PC-3 (cell line): ENCODE measurements around the gene CALHM6. TPM values are rescaled to one million over a fixed set of nuclear protein-coding genes. Genes with fewer than 3 reads are reported as not detected.

Source experiments
- ATAC-seq: fragments of 200-7000 bp; cut with Tn5 transposase; 2 replicates; pipeline ENCODE4 v1.9.1; 2020; ENCODE audit warnings: mild to moderate bottlenecking, moderate library complexity
- BruUV-seq: library from RNA; stranded (reverse); fragments of 400-500 nt; replicated peaks from 2 replicates; lab custom pipeline; 2021; lab: Mats Ljungman, UMichigan
- CTCF ChIA-PET: fragments of 300-600 bp; sonication (Branson Sonifier 250); formaldehyde crosslinking; loops from one replicate; lab custom pipeline; 2022; ENCODE audit warnings: antibody characterized with exemption; lab: Charles Lee
- POLR2A ChIA-PET: fragments of 300-600 bp; sonication (Branson Sonifier 250); formaldehyde crosslinking; loops from one replicate; lab custom pipeline; 2022; ENCODE audit warnings: antibody characterized with exemption; ENCODE audit not compliant: unreplicated experiment; lab: Charles Lee
- DNase-seq: peaks from one replicate; pipeline ENCODE4 v3.0.0-alpha.2; 2015
- H2AFZ ChIP-seq: fragments of 300-600 bp; sonication (generic); 2 replicates; pipeline ENCODE4 v1.6.0; 2016; ENCODE audit warnings: antibody characterized with exemption, low read length
- H3F3A ChIP-seq: fragments of 300-600 bp; sonication (generic); one replicate; pipeline ENCODE4 v1.6.0; 2017; ENCODE audit warnings: antibody characterized with exemption, low read length, control low read depth, mild to moderate bottlenecking; ENCODE audit not compliant: unreplicated experiment
- H3K27ac ChIP-seq: fragments of 300-600 bp; sonication (generic); 2 replicates; pipeline ENCODE4 v1.5.1; 2016; ENCODE audit warnings: mild to moderate bottlenecking, low read length
- H3K27me3 ChIP-seq: fragments of 300-600 bp; sonication (generic); 2 replicates; pipeline ENCODE4 v1.6.1; 2016; ENCODE audit warnings: low read length, mixed read lengths
- H3K36me3 ChIP-seq: fragments of 300-600 bp; sonication (generic); 2 replicates; pipeline ENCODE4 v1.6.1; 2016; ENCODE audit warnings: low read depth, mixed run types, low read length, mixed read lengths
- H3K4me1 ChIP-seq: fragments of 300-600 bp; sonication (generic); 2 replicates; pipeline ENCODE4 v1.5.1; 2016; ENCODE audit warnings: low read length; ENCODE audit not compliant: insufficient read depth
- H3K4me2 ChIP-seq: fragments of 300-600 bp; sonication (generic); 2 replicates; pipeline ENCODE4 v1.6.0; 2016; ENCODE audit warnings: low read length
- H3K4me3 ChIP-seq: fragments of 300-600 bp; sonication (generic); 2 replicates; pipeline ENCODE4 v1.5.1; 2016; ENCODE audit warnings: mild to moderate bottlenecking, low read length, mixed read lengths
- H3K79me2 ChIP-seq: fragments of 300-600 bp; sonication (generic); 2 replicates; pipeline ENCODE4 v1.6.1; 2017; ENCODE audit warnings: low read length, mixed read lengths
- H3K9ac ChIP-seq: fragments of 300-600 bp; sonication (generic); 2 replicates; pipeline ENCODE4 v1.6.0; 2016; ENCODE audit warnings: mild to moderate bottlenecking, low read length
- H3K9me2 ChIP-seq: fragments of 300-600 bp; sonication (generic); replicated peaks from 2 replicates; pipeline ENCODE4 v1.6.1; 2016; ENCODE audit warnings: mixed run types, low read length, mixed read lengths
- H3K9me3 ChIP-seq: fragments of 300-600 bp; sonication (generic); 2 replicates; pipeline ENCODE4 v1.6.1; 2016; ENCODE audit warnings: low read length, mixed read lengths
- H4K20me1 ChIP-seq: fragments of 300-600 bp; sonication (generic); 2 replicates; pipeline ENCODE4 v1.6.1; 2016; ENCODE audit warnings: low read length, mixed read lengths
- EZH2 ChIP-seq: fragments of 300-600 bp; sonication (generic); IDR thresholded peaks from one replicate; pipeline ENCODE4 v1.6.1; 2017; ENCODE audit warnings: antibody characterized with exemption, mild to moderate bottlenecking, low read length; ENCODE audit not compliant: unreplicated experiment
- EZH2phosphoT487 ChIP-seq: fragments of 300-600 bp; sonication (generic); IDR thresholded peaks from 2 replicates; pipeline ENCODE4 v1.6.1; 2018; ENCODE audit warnings: mild to moderate bottlenecking, antibody characterized with exemption, low read length, borderline replicate concordance
- intact Hi-C: fragments of 100-400 bp; cut with micrococcal nuclease; formaldehyde crosslinking; loops from 2 replicates; pipeline ENCODE4 v1.9.0; 2023
- total RNA-seq: library from RNA; depleted of rRNA; stranded (reverse); fragments of >200 nt; gene quantifications from 2 replicates; pipeline ENCODE4 v1.2.3, GENCODE V29; 2014
- TF ChIP-seq, protein P1 (sequence below): fragments of 300-600 bp; sonication (generic); conservative IDR thresholded peaks from 2 replicates; pipeline ENCODE4 v1.5.1; 2017; ENCODE audit warnings: antibody characterized with exemption, low read depth, mild to moderate bottlenecking, low read length

CALHM6 gene
- total RNA-seq, 1 experiment from 2014 or later = not detected

DNA sequence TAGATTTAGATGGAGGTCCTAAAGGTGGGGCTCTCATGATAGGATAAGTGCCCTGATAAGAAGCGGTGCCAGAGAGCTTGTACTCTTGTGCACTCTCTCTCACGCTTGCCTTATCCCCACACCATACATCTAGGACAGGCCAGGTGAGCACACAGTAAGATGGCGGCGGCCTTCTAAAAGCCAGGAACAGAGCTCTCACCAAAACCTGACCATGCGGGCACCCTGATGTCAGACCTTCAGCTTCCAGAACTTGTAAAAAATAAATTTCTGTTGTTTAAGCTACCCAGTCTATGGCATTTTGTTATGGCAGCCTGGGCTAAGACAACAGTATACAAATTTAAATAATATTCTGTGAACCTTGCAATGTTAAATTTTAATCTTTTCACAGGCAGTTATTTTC, 40.8 kb upstream of the CALHM6 start:
- intact Hi-C loops = no loop called here
- H3K36me3 ChIP-seq = no peaks in the 10 kb centered on the region
- H3K27me3 ChIP-seq = no peaks in the 10 kb centered on the region
- no peaks in the 10 kb centered on the region for H3K79me2 ChIP-seq
- no peak for DNase-seq
- POLR2A ChIA-PET = no interaction called here
- CTCF ChIA-PET = no interaction called here
- H4K20me1 ChIP-seq = no peaks in the 10 kb centered on the region
- BruUV-seq = no TSS peak
- TF ChIP-seq EZH2 (no peak), EZH2phosphoT487 (no peak)
- TF ChIP-seq, protein P1, sequence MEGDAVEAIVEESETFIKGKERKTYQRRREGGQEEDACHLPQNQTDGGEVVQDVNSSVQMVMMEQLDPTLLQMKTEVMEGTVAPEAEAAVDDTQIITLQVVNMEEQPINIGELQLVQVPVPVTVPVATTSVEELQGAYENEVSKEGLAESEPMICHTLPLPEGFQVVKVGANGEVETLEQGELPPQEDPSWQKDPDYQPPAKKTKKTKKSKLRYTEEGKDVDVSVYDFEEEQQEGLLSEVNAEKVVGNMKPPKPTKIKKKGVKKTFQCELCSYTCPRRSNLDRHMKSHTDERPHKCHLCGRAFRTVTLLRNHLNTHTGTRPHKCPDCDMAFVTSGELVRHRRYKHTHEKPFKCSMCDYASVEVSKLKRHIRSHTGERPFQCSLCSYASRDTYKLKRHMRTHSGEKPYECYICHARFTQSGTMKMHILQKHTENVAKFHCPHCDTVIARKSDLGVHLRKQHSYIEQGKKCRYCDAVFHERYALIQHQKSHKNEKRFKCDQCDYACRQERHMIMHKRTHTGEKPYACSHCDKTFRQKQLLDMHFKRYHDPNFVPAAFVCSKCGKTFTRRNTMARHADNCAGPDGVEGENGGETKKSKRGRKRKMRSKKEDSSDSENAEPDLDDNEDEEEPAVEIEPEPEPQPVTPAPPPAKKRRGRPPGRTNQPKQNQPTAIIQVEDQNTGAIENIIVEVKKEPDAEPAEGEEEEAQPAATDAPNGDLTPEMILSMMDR = no peak
- H3K9ac ChIP-seq = no peak overlapping the region
- H3K9me3 ChIP-seq = no peaks in the 10 kb centered on the region
- H2AFZ ChIP-seq = no peak overlapping the region
- ATAC-seq = no peak
- no peaks in the 10 kb centered on the region for H3K9me2 ChIP-seq
- no peak overlapping the region for H3K4me2 ChIP-seq
- peaks cover 3% of the 10 kb centered on the region; the same call in 1 of the 2 replicates for H3K4me1 ChIP-seq
- no peaks in the 10 kb centered on the region for H3F3A ChIP-seq
- no peak overlapping the region for H3K4me3 ChIP-seq
- H3K27ac ChIP-seq = no peak overlapping the region

DNA sequence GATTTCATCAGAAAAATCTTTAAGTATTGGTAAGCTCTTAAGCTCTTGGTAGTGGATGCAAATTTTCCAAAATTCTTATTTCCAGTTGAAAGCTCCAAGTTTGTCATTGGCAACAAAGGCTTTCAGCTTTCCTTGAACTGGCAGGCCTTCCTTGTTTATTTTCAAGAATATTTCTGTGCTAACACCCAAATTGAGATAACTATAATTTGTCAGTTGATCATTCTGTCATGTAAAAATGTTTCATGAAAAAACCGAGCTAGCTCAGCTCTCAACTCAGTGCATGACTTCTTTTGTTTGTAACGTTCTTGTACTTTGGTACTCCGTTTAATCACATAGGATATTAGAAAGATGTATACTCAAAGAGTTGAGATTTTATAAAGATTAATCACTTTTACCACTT, 38.9 kb upstream of the CALHM6 start:
- Histone ChIP-seq H3K4me1 (peaks cover 3% of the 10 kb centered on the region; the same call in 1 of the 2 replicates), H4K20me1 (no peaks in the 10 kb centered on the region), H3K9me2 (no peaks in the 10 kb centered on the region), H2AFZ (no peak overlapping the region), H3K4me3 (no peak overlapping the region), H3K9me3 (no peaks in the 10 kb centered on the region), H3K27me3 (no peaks in the 10 kb centered on the region), H3K27ac (no peak overlapping the region), H3K4me2 (no peak overlapping the region), H3K9ac (no peak overlapping the region), H3K36me3 (no peaks in the 10 kb centered on the region), H3F3A (no peaks in the 10 kb centered on the region), H3K79me2 (no peaks in the 10 kb centered on the region)
- CTCF ChIA-PET = no interaction called here
- ATAC-seq = no peak
- intact Hi-C loops = no loop called here
- TF ChIP-seq EZH2phosphoT487 (no peak), EZH2 (no peak)
- TF ChIP-seq, protein P1 = no peak
- no TSS peak for BruUV-seq
- no peak for DNase-seq
- POLR2A ChIA-PET = no interaction called here

DNA sequence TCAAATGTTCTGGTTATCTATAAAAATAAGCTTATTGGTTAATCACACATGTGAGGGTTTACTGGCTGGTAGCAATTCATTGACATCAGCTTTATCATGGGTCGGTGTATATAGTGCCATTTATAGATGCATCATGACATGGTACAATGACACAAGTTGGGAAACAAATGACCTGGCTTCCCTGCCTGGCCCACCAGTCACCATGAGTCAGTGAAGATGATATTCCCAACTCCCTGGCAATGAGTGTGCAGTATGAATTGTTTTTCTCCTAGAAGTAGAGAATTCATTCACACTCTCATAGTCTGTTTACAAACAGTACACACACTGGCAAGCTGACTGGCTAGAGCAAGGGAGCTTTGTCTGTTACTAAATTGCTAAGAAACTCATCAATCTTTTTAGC, 37.2 kb upstream of the CALHM6 start:
- no TSS peak for BruUV-seq
- no peak overlapping the region for H3K27ac ChIP-seq
- H3K9me2 ChIP-seq = no peaks in the 10 kb centered on the region
- ATAC-seq = no peak
- CTCF ChIA-PET = no interaction called here
- no peaks in the 10 kb centered on the region for H3K36me3 ChIP-seq
- H3K27me3 ChIP-seq = no peaks in the 10 kb centered on the region
- H3K4me1 ChIP-seq = peaks cover 3% of the 10 kb centered on the region; the same call in 1 of the 2 replicates
- no peak overlapping the region for H3K4me3 ChIP-seq
- no peaks in the 10 kb centered on the region for H3F3A ChIP-seq
- no peak overlapping the region for H2AFZ ChIP-seq
- intact Hi-C loops = no loop called here
- TF ChIP-seq, protein P1 = no peak
- TF ChIP-seq EZH2phosphoT487 (no peak), EZH2 (no peak)
- no peaks in the 10 kb centered on the region for H4K20me1 ChIP-seq
- DNase-seq = peak; percentile 58
- H3K4me2 ChIP-seq = no peak overlapping the region
- no peak overlapping the region for H3K9ac ChIP-seq
- POLR2A ChIA-PET = no interaction called here
- no peaks in the 10 kb centered on the region for H3K79me2 ChIP-seq
- no peaks in the 10 kb centered on the region for H3K9me3 ChIP-seq
